ENCODE data around the gene MITD1.
"Not testable (repeated sequence)": the region's sequence is repeated elsewhere in the genome, so short reads cannot be mapped to it uniquely, and the experiment has no call there.

Gene MITD1

DNA sequence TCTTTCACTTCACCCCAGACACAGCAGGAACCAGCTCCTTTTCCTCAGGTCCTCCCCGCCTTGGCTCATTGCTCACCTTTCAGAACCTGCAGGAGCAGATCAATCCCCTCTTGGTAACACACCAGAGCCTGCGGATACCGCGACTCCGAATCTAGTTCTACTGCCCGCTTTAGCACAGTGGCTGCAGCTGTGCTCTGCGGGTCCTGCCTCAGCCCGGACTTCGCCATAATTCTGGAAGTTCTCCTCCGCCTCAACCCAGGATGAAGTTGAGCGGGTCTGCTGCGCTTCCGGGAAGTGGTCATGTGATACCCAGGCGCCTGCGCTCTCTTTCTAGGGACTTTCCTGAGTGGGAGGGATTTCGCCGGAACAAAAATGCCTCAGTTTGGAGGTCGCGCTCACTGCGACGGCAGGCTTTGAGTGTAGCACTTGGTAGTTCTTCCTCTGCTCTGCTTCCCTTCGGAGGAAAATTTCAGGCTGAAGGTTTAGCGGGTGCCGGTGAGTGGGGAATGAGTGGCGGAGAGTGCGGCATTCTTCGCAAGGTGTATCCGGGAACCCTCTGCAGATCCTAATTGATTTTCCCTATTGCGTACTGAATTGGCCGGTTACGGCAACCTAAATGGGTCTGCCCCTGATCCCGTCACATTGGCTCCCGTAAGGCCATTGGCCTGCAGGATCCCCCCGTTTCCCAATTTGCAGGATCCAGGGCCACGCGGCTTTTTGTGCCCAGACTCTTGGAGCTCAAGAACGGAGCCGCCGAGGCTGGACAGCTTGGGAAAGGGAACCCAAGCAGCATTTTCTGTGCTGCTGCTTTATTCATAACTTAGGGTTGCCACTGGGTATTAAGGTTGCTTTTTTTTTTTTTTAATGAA is at the start of gene MITD1, which contains the start of gene MRPL30:
Gene MITD1, minus strand, starts transcription at position 304 of the 869 bp plus-strand sequence. Its CDS starts 77 bp downstream, at position 227.
Gene MRPL30, plus strand, starts transcription at position 430 of the 869 bp plus-strand sequence. CDS start 5,020 bp downstream, outside the sequence.
- peak; percentile 60 to 85 (median 77) for DNase-seq (ENCODE audit: low read depth in 3 of 3)

DNA sequence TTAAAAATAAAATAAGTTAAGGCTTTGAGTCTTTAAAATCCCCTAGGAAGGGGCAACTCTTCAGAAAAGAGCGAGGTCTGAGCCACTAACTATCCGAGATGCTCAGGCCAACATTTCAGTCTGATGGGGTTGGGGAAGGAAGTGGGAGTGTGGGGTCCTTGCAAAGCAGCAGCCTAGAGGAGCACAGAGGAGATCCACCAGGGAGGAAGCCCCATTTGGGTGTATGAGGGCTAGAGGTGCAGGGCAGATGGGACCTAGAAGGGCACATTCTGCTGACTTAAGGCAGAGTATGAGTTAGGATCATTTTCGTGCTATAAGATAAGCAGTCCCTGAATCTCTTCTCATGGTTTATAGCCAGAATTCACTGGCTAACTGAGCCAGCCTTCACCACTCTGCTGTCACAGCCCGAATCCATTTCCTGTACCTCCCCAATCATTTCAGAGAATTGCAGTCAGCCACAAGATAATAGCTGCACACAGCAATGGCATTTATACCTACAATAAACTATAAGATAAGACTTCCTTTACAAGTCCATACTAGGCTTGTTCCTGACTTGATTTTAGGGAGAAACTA is 37.2 kb upstream of the MITD1 start:
- no peak for DNase-seq (ENCODE audit: low read depth in 3 of 3)

DNA sequence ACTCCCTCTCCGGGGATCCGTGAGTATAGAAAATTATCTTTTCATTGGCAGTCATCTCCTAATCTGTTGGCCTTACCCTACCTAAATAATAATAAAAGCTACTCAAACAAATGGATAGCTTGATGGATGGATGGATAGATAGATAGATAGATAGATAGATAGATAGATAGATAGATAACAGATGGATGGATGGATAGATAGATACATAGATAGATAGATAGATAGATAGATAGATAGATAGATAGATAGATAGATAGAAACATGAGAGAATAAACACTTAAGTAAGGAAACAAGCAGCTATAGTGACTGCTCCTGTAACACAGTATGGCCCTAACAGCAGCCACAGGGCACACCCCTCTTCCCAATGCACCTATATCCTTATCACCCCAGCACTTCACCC is 35.2 kb upstream of the MITD1 start:
- no peak for DNase-seq (ENCODE audit: low read depth in 3 of 3)

DNA sequence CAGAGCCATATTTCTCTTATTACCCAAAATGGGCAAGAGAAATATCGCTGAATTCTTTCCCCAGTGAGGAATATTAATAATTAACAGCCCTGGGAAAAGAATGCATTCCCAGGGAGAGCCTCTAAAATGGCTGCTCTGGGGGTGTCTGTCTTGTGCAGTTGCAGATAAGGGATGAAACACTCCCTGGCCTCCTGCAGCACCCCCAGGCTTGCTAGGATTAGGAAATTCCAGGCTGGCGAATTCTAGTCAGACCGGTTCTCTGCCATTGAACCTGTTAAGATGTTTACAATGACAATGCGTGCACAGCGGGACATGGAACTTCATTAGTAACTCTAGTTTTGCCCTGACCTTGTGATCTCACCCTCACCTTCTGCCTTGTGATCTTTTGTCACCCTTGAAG is 24.6 kb upstream of the MITD1 start:
- DNase-seq (ENCODE audit: low read depth in 3 of 3): no peak

DNA sequence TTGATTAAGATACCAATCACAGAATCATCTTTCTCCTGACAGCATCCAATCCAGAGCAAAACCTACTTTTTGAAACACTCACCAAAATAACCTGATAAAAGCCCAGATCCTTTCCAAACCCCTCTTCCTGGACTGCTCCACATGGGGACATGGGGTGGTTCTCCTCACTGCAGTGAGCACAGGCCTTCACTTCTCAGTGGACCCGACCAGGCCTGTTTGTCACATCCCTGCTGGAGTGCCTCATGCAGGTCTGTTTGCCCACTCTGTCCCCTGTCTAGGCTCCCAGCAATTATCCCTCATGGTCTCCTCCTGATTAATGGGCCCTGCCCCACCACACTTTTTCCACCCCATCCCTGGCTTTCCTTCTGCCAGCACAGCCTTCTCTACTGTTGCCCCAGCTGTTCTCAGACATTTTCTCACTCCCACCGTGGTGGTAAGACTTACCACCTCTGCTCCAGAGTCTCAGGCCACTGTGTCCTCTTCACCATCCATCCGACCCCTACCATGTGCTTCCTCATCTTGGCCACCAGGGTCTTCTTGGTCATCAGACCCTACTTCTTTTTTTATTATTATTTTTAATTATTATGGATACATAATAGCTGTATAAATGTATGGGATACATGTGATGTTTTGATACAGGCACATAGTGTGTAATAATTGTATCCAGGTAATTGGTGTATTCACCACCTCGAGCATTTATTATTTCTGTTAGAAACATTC is 21.3 kb upstream of the MITD1 start:
- no peak for DNase-seq (ENCODE audit: low read depth in 3 of 3)

DNA sequence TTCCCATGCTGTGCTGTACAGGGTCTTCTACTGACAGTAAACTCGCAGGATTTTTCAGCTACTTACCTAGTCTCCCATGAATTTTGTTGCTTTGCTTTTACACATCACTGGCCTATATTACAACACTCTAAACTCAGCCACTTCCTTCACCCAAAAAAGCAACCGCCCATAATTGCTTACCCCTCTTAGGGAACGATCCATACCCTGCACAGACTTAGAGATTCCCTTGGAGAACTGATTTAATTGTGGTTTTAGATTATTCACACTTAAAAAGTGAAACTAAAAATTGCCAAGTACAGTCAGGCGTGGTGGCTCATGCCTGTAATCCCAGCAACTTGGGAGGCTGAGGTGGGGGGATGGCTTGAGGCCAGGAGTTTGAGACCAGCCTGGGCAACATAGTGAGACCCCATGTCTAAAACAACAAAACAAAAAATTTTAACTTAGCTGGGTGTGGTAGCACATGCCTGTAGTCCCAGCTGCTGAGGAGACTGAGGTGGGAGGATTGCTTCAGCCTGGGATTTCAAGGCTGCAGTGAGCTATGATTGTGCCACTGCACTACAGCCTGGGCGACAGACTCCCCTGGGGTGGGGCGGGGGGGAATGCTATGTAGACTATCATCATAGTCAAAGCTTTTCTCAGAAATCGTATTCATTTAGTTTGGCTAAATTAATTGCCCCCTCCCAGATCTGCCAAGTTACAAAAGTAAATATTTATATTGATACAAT is 19.4 kb upstream of the MITD1 start:
- DNase-seq (ENCODE audit: low read depth in 3 of 3): no peak

DNA sequence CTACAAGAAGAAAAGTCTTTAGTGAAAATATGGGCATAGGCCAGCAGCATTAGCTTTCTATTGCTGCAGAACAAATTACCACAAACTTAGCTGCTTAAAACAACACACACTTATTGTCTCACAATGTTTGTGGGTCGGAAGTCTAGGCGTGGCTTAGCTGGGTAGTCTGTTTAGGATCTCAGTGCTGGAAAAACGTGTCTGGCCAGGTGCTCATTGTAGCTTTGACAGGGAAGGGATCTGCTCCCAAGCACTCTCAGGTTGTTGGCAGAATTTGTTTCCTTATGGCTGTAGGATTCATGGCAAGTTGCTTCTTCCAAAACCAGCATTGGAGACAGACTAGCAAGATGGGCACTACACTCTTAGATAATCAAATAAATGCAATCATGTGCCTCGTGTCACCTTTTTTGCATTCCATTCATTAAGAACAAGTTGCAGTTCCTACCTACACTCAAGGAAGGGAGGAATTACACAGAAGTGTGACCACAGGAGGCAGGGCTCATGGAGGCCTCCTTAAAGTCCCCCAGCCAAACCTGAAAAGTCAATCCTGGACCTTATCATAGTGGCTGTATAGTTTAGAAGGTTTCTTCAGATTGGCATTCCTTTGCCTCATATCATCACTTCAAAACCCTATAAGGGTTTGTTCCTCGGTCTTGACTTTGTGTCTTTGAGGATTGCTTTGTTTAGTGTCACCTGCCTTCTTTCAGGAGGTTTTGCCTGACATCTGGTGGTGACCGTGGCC is 17.4 kb upstream of the MITD1 start:
- DNase-seq (ENCODE audit: low read depth in 3 of 3): no peak

DNA sequence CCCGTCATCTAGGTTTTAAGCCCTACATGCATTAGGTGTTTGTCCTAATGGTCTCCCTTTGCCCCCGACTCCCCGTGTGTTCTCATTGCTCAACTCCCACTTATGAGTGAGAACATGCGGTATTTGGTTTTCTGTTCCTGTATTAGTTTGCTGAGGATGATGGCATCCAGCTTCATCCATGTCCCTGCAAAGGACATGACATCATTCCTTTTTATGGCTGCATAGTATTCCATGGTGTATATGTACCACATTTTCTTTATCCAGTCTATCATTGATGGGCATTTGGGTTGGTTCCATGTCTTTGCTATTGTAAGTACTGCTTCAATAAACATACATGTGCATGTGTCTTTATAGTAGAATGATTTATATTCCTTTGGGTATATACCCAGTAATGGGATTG is 11.5 kb upstream of the MITD1 start:
- not testable (repeated sequence) for DNase-seq (ENCODE audit: low read depth in 3 of 3)

DNA sequence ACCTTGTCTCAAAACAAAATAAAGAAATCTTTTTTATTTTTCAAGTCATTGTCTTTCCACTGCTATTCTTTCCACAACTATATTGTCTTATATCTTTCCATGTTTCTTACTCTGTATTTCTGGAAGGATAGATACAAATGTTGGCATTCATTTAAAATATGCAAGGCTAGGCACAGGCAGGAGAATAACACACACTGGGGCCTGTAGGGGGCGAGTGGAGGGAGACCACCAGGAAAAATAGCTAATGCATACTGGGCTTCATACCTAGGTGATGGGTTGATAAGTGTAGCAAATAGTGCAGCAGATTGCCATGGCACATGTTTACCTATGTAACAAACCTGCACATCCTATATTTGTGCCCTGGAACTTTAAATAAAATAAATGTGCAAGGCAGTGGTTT is 9.7 kb upstream of the MITD1 start:
- no peak for DNase-seq (ENCODE audit: low read depth in 3 of 3)

DNA sequence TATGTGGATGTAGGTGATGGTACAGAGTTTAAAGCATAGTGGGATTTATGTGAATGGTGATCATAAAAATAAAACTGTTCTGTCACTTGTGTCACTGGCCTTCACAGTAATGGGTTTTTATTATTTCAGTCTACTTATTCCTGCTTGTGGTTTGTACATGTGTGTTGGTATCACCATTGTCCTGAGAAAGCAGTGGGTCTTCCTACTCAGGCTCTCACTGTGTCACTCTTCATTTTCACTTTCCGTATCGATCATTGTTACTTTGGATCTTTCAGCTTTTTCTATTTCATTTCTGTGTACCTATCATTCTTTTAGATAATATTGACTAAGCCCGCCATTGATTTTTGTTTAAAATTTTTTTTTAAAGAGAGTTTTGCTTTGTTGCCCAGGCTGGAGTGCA is 7.5 kb upstream of the MITD1 start:
- DNase-seq (ENCODE audit: low read depth in 3 of 3): no peak

DNA sequence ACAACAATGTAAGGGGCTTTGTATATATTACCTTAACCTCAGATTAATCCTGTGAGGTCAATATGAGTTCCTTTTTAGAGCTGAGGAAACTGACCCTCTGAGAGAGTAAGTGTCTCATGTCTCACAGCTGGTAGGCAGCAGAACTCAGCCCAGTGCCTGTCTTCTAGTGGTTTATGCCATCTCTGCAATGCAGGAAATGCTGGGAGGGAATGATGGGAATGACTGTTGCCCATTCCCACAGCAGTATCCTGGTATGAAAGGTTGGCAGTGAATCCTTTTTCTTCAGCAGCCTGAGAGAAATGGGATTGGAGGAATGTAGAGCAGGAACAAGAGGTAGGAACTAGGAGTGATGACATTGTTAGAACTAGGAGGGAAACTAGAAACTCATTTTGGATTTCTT is 6.2 kb upstream of the MITD1 start:
- no peak for DNase-seq (ENCODE audit: low read depth in 3 of 3)

DNA sequence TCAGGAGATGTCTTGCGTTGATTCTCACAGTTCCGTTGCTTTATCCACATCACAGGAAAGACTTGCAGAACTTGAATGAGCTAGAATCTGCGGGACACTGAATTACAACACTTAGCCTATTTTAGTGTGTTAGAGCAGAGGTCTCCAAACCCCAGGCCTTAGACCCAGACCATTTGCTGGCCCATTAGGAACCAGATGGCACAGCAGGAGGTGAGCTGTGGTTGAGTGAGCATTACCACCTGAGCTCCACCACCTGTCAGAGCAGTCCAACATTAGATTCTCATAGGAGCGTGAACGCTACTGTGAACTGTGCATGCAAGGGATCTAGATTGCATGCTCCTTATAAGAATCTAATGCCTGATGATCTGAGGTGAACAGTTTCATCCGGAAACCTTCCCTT is 4.0 kb upstream of the MITD1 start:
- DNase-seq (ENCODE audit: low read depth in 3 of 3): no peak

DNA sequence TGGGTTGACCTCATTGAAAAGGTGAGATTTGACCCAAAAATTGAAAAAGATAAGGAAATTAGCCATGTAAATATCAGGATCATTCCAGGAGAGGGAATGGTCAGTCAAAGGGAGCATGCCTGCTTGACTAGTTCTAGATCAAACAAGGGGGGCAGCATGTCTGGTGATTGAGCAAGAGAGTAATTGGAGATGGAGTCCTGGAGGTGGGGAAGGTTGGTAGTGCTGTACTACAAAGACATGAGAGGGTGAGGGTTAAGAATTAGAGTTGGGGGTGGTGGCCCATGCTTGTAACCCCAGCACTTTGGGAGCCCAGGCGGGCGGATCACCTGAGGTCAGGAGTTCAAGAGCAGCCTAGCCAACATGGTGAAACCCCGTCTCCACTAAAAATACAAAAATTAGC is 2.2 kb upstream of the MITD1 start:
- no peak for DNase-seq (ENCODE audit: low read depth in 3 of 3)

DNA sequence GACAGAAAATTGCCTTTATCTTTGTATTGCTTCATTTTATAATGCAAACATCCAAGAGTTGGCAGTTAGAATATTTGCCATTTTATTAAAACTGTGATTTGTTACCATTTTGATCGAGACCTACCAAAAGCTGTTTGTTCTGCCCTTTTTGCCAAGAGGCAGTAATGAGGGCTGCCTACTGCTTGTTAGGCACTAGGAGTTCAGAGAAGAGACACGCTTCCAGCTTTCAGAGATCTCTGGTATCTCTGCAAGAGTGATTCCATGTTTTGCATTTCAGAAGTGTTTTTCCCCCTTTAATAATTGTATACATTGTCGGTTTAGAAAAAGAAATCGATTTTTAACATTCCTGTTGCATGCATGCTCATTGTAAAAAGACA is 754 bp upstream of the MITD1 start:
- no peak for DNase-seq (ENCODE audit: low read depth in 3 of 3)

DNA sequence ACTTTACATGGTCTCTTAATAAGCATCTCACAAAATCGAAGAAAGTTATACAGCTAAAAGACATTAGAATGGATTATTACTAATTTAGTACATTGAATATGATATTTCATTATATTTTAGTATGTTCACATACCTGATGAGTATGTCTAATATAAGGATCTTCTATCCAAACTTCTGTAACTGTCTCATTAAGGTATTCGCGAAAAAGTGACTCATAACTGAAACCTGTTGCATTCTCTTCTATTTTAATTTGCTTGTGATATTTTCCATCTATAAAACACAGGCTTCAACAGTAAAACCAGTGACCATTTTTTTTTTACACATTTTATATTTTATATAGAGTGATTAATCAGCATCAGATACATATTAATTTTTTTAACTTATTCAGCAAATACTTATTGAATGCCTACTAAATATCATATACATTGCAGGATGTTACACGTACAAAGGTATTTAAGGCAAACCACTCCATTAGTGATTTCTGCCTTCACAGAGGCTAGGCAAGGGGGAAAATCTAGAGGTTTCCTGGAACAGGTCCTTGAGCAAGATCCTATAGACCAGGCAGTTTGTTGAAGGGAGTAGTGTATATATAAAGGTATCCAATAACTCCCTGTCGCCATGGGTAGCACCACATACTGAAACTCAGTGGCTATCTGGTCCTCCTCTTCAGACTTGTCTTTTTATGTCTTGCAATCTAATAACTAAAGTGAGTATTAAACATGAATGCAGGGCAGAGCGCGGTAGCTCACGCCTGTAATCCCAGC is 9.3 kb downstream of the MITD1 start:
- no peak for DNase-seq (ENCODE audit: low read depth in 3 of 3)

DNA sequence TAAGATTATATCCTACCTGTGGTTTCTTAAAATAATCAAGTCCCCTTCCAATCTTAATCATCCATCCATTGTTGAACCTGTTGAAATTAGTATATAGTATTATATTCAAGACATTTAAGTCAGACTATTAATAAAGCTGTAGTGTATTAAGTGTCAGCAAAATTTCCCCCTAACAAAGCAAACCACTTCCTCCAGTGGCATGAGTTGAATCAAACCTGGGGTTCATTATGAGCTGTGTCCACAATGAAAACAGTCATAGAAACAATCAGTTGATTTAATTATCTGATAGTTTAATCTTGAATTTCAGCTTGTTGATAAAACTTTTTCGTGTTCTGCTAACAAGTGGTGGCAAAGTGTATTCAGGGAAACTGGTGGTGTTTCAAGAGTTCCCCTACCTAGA is 11.3 kb downstream of the MITD1 start:
- DNase-seq (ENCODE audit: low read depth in 3 of 3): no peak

DNA sequence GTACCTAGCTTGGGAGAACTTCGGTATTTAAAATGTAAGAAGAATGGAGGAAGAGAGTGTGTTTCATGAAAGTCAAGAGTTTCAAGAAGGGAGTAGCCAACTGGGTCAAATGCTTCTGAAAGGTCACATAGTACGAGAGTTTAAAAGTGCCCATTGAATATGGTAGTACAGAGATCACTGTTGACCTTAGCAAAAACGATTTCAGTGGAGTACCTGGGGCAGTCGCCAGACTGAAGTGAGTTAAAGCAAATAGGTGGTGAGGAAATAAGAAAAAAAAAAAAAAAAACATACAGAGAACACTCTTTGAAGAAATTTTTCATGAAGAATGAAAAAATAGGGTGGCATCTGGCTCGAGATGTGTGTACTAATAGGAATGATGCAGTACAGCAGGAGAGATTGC is 14.6 kb downstream of the MITD1 start:
- no peak for DNase-seq (ENCODE audit: low read depth in 3 of 3)

DNA sequence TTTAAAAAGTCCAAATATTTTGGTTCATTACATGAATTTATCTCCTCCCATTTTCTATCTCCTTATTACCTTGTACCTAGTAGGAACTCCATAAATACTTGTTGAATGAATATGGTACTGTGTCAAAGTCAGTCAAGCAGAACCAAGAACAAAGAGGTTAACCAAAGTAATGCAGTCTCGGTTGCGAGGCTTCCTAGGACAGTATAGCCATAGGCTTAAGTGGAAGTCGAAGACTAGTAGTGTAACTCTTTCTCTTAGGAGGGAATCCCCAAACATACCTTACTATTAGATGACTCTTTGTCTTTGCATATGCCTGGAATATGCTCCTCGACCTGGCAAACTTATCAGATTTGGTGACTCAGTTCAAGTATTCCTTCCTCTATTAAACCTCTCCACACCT is 21.3 kb downstream of the MITD1 start:
- no peak for DNase-seq (ENCODE audit: low read depth in 3 of 3)

DNA sequence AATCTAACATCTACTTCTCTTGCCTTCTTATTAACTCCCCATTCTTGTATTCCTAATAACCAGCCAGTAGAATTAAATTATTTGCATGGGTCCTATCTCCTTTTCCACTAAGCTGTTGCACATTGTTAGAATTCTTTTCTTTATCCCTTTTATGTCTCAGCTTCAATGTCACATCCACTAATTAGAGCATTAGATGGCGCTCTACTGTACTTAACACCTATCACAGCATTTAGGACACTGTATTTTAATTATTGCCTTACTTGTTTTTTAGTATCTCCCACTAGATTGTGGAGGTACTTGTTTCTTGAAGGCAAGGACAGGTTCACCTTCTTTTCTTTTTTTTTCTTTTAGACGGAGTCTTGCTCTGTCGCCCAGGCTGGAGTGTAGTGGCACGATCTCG is 22.3 kb downstream of the MITD1 start:
- no peak for DNase-seq (ENCODE audit: low read depth in 3 of 3)

DNA sequence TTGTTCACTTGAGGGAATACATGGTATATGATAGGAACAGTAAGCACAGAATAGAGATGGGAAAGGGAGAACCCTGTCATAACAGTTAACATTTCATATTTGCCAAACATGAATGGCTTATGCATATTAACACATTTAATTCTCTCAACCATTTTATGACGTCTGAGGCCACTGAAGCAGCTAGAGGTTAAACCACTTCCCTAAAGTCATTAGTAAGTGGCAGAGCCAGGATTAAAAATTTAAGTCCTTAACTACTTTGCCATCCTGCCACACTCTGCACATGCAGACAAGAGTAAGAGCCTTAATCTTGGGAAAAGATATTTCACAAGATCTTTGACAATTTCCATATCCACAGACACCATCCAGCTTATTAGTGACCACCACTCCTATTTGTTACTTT is 24.0 kb downstream of the MITD1 start:
- DNase-seq (ENCODE audit: low read depth in 3 of 3): no peak

Data from stimulated activated CD4-positive, alpha-beta T cell treated with anti-CD3 and anti-CD28 coated beads, TNF-alpha, amount 100 ng/mL, for 4 hours (primary cell).